ENCODE measurements around the gene CNTNAP5.

DNA sequence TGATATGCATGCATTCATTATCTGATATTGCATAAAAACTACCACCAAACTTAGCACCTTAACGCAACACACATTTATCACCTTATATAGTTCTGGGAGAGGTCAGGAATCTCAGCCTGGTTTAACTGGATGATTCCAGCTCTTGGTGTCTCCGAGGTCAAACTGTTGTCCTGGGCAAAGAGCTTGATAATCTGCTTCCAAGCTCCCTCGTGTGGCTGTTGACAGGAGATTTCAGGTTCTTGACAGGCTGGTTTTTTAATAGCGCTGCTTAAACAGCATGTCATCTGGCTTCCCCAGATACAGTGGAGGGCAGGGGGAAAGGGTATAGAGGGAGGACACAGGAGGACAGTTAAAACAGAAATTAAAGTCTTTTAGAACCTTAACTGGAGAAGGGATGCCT lies 785.0 kb downstream of the CNTNAP5 start:
- TF ChIP-seq CTCF (IDR thresholded peaks at IDR 0.05 in 4 of 5, conservative IDR thresholded peaks at IDR 0.05 in 1 of 5) (no peak), POLR2A (IDR thresholded peaks at IDR 0.05) (no peak)

Data from gastrocnemius medialis (tissue), 4 donors.